Right lung (tissue), 5 donors: Measurements from ENCODE around the gene ANO1. TPM values are rescaled to one million over a fixed set of nuclear protein-coding genes. Genes with fewer than 3 reads are reported as not detected.

ENCODE experiments used
- DNase-seq, 2 donors: peaks; one replicate each; pipeline ENCODE4 v3.0.0-alpha.2; 2013
- polyA plus RNA-seq, 5 donors: library from polyadenylated mRNA; unstranded; fragments of 120-200 nt; gene quantifications; one replicate each; pipeline versions ENCODE4 v1.2.1 to v1.2.3, GENCODE V29; 2013; ENCODE audit warnings: inconsistent platforms in 1 of 5, low replicate concordance in 1 of 5; ENCODE audit not compliant: insufficient read length in 5 of 5, insufficient read depth in 1 of 5

ANO1 gene
- polyA plus RNA-seq, 5 donors: 5.6 to 13.0 (median 7.4) TPM

DNA sequence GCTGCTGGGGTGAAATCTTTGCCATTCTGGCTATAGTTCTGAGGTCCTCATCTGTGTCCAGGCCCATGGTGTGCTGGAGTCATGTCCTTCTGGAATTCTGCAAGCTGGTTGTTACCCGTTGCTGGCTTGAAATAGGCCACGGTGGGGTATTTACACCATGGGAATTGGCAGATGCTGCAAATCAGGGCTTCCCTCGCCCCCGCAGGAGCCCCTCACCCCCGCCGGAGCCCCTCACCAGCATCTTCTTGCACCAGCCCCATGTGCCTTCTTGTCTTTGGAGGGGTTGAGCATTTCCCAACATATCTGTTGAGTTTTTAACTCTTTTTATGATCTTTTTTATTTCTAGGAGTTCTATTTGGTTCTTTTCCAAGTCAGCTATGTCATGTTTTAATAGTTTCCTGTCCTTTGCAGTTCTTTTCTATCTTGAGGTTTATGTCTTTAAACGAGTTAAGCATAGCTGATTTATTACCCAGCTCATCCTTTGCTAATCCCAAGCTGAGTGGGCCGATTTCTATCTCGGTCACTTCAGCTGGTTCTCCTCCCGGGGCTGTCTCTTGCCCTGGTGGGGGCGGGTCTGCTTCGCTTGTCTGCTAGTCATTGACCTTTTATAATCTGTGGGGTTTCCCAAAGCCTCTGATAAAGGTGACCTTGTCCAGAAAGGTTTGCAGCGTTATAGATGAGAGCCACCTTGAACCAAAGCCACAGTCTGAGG, 17.6 kb downstream of the ANO1 start:
- no peak for DNase-seq

GRCh38 chr11:70097783-70098563, 19.9 kb downstream of the ANO1 start:
- no peak for DNase-seq

DNA sequence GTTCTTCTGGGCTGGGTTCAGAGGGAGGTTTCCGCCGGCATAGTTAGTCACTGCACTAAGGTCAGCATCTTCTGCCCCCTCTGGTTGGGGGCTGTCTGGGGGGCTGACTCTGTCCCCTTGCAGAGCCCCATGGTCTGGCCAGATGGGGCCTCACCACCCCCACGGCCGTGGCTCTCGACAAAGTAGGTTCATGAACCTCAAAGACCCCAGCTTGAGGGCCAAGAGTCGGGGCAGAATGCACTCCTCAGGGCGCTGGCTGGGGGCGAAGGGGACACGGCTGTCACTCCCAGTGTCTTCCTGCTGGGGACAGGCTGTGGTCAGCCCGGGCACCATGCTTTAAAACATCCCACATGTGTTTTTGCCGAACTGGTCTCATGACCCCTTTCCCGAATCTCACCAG, 20.8 kb downstream of the ANO1 start:
- DNase-seq: no peak

- no peak for DNase-seq
Observed at GRCh38 chr11:70099578-70100279, 21.6 kb downstream of the ANO1 start.

GRCh38 chr11:70100280-70100603, 22.1 kb downstream of the ANO1 start:
- DNase-seq: no peak

DNA sequence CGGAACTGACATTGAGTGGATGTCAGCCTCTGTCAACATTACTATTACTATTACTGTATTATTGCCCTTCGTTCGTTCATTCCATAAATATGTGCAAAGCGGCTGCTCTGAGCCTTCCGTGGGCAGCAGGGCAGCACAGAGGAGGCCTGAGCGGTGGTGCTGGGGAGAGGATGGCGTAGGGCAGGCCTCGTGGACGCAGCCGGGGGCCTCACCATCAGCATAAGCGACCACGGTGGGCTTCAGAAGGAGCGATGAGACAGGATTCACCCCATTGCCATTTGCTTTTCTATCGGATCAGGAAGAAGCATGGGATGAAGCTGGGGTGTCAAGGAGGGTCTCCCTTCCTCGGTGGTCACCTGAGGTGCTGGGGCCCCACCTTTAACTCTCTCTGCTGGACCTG, 22.7 kb downstream of the ANO1 start:
- DNase-seq: no peak

GRCh38 chr11:70103256-70103975, 25.3 kb downstream of the ANO1 start:
- DNase-seq: no peak

- DNase-seq: no peak
Observed at GRCh38 chr11:70104419-70104818, 26.3 kb downstream of the ANO1 start.

DNA sequence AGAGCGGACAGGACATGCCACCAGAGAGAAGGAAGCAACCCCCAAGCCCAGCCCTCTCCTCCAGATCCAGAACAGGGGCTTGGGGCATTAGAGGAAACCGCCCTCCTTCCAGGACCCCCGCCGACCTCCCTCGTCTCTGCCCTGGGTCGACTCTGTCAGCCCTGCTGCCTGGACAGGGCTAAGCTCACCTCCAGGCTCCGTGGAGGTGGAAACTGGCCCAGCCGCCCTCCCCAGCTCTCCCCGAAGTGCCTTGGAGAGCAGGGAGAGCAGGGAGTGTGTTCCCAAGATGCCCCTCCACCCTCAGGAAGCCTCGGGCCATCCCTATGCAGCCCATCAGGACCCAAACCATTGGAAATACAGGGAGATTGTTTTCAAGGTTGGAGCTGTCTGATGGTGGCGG, 26.8 kb downstream of the ANO1 start:
- DNase-seq: no peak

DNA sequence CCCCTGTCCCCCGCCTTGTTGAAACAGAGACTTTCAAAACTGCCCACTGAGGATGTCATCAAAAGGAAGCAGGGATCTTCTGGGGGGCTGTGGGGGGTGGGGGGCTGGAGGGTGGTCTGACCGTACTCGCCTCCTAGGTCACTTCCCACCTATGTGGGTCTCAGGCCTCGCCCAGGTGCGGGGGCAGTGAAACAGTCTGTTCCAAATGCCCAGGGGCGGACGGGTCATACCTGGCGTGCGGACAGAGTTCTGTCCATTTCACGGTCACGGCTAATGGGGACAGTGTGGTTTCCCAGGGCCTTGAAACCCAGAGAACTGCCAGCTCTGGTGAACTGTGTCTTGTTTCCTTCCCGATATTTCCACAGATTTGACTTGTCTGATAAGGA, 27.2 kb downstream of the ANO1 start:
- no peak for DNase-seq

GRCh38 chr11:70105755-70106571, 27.8 kb downstream of the ANO1 start:
- DNase-seq: no peak

GRCh38 chr11:70106757-70107156, 28.6 kb downstream of the ANO1 start:
- DNase-seq: no peak

DNA sequence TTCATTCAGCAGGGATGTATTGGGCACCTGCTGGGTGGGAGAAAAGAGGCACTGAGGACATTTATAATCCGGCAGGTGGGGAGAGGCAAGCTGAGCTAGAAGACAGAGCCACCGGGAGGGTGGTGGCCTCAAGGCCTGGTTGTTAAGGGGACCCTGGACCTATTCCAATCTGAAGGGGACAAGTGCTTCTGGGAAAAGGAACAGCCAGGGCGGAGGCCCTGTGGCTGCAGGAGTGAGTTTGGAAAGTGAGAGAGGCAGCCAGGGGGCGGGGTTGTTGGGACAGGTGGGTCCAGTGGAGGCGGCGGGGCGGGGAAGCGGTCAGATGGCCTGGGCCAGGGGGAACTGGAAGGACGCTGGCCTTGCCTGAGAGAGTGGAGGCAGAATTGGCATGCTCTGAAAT, 29.1 kb downstream of the ANO1 start:
- DNase-seq: no peak

DNA sequence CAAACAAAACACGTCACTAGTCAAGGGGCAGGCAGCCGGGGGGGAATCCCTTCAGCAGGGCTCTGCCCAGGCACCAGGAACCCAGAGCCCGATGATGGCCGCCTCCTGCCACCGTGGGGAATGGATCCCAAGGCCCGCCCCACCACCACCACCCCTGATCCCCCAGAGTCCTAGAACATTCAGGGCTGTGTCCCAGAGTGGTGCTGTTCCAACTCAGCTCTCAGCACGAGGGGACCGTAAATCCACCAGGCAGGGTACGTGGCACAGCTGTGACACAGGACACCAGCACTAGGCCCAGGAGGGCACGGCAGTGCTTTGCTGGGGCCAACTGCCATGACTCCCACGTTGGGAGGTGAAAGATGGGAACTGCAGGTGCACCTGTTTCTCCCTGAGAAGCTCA, 29.6 kb downstream of the ANO1 start:
- no peak for DNase-seq

DNA sequence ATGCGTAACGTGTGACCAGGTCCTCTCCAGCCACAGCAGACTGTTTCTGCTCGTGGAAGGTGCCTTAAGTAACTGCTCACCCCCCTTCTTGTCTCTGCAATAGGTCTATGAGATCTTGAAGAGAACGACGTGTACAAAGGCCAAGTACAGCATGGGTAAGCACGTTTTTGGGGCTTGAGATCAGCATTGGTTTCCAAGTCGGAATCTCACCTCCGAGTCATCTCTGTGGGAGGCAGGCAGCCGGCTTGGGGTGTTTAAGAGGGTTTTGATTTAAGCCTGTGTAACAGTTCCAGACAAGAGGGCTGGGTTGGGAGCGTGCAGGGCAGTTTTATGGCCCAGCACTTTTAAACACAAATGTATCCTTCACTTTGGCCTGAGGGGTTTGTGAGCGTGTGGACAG, 30.1 kb downstream of the ANO1 start:
- no peak for DNase-seq

GRCh38 chr11:70109006-70109405, 30.9 kb downstream of the ANO1 start:
- DNase-seq: no peak

DNA sequence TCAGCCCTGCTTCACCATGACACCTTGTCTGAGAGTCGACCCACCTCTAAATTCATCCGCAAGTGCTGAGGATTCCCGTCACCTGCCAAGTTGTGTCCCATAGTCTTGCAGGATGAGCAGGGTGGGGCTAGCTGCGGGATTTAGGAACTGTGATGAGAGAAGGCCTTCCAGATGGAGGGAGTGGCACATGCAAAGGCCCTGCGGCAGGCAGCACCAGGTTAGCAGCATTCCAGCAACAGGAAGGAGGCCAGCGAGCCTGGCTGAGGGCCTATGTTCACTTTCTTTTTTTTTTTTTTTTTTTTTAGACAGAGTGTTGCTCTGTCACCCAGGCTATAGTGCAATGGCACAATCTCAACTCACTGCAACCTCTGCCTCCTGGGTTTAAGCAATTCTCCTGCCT, 31.8 kb downstream of the ANO1 start:
- no peak for DNase-seq

DNA sequence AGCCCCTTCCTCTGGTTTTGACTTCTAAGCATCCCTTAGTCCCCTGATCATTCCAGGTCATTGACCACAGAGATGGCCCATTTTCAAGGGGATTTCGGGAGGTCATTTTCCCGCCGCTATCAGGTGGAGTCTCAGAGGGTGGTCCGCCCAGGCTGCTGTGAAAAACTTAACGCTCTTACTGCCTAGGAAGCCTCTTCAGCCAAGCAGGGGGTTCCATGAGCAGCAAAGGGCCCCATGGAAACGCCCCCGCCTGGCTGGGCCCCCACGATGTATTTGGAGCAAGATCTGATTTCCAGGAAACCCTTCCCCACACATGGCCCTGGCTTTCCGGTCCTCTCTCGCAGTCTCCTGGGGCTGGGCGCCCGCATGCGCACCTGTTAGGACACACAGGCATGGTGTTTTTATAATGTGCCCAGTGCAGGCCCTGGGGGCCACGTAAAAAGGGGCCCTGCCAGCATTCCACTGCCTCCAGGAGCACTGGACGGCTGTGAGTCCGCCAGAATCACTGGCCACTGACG, 32.5 kb downstream of the ANO1 start:
- DNase-seq: no peak

DNA sequence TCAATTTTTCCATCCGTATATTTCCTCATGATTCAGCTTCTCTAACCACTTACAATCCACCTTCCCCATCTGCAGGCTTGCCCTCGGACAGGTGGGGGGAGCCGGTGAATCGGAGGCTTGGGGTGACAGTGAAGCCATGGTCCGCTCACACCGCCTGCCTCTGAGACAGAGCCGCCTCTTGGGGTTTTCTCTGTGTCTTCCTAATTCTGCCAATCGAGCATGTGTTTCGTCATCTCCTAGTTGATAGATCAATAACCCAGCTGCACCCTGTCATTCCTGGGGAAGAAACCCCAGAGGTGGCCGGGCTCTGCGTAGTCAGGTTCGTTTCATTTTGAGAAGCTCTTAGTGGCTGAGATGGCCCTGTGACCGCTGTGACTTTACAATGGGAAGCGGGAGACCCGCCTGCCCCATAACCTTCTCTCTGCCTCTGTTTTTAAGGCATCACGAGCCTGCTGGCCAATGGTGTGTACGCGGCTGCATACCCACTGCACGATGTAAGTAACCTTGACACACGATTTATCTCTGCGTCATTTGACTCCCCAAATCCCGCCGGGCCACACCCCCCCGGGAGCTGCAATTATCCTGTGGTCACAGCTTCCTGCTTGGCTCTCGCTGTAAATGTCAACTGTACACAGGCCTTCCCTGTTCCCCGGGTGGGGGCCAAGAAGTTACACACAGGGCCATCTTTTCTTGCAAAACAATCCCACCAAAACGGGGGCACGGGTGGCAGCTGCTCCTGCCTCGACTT, 33.3 kb downstream of the ANO1 start:
- DNase-seq: peak in 1 of 2 donors; percentile 46

DNA sequence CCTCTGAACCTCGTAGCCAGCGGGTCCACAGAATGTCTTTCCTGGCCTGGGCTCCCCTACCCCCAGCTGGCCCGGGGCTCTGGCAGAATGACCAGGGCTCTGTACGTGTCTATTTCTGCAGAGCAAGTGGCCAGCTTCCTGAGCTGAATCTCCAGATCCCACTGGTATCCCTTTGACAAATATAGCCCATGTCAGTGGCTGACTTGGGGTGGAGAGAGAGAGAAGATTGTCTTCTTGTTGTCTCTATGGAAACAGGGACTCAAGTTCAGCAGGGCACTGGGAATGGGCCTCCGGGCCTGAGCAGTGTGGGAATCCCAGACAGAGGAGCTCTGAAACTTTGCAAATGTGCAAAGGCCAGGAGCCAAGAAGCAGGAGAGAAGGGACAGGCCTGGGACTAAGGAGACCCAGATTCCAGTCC, 33.9 kb downstream of the ANO1 start:
- DNase-seq: peak in 1 of 2 donors; percentile 34
